A549 (cell line): ENCODE data around the gene UXS1. TPM values are rescaled to one million over a fixed set of nuclear protein-coding genes. Genes with fewer than 3 reads are reported as not detected.
A peak's percentile ranks its signal among the peaks of the same experiment; 100 is the strongest.

Experiments
- ATAC-seq, 2 experiments: fragments of 200-7000 bp in 1 of 2; fragments of >200 bp in 1 of 2; cut with Nextera tagmentation in 1 of 2; cut with Tn5 transposase in 1 of 2; 3 replicates each; pipeline versions ENCODE4 v1.8.0 to v1.9.1; 2018 to 2020; ENCODE audit warnings: mild to moderate bottlenecking in 1 of 2, moderate library complexity in 1 of 2
- CTCF ChIA-PET: fragments of 300-600 bp; sonication (Branson Sonifier 250); formaldehyde crosslinking; extraction: SDS; loops from one replicate; lab custom pipeline; 2021; ENCODE audit warnings: antibody characterized with exemption, inconsistent platforms; lab: Yijun Ruan, JAX
- POLR2A ChIA-PET: fragments of 350-600 bp; formaldehyde crosslinking; extraction: SDS; loops from one replicate; lab custom pipeline; 2021; ENCODE audit warnings: antibody characterized with exemption, inconsistent platforms; lab: Yijun Ruan, JAX
- DNase-seq, 2 experiments: peaks; one replicate each; pipeline versions ENCODE4 v3.0.0 to v3.0.0-alpha.2; 2011 to 2016; ENCODE audit warnings: low read depth in 1 of 2, low spot score in 1 of 2
- FAIRE-seq: peaks from 2 replicates; lab custom pipeline; 2011; peaks lifted over from hg19 to GRCh38; lab: Jason Lieb, UNC
- H3K27ac ChIP-seq, 2 experiments: fragments of >200 bp; sonication (Bioruptor Twin); formaldehyde crosslinking; 3 replicates each; pipeline ENCODE4 v1.5.1; 2016 to 2017
- H3K4me1 ChIP-seq: fragments of >200 bp; sonication (Bioruptor Twin); formaldehyde crosslinking; 3 replicates; pipeline ENCODE4 v1.6.1; 2016
- H3K4me2 ChIP-seq: fragments of >200 bp; sonication (Bioruptor Twin); formaldehyde crosslinking; 3 replicates; pipeline ENCODE4 v1.6.1; 2016
- H3K4me3 ChIP-seq: fragments of >200 bp; sonication (Bioruptor Twin); formaldehyde crosslinking; 3 replicates; pipeline ENCODE4 v1.5.1; 2016
- H3K9me3 ChIP-seq: fragments of >200 bp; sonication (Bioruptor Twin); formaldehyde crosslinking; 3 replicates; pipeline ENCODE4 v1.6.1; 2016
- CBX8 ChIP-seq: fragments of 200-600 bp; sonication (generic); IDR thresholded peaks from 2 replicates; pipeline ENCODE4 v1.6.1; 2016
- CTCF ChIP-seq: fragments of >200 bp; sonication (Bioruptor Twin); formaldehyde crosslinking; IDR thresholded peaks from 3 replicates; pipeline ENCODE4 v1.5.1; 2016
- EHMT2 ChIP-seq: fragments of 200-600 bp; sonication (generic); IDR thresholded peaks from 2 replicates; pipeline ENCODE4 v1.6.1; 2016; ENCODE audit warnings: antibody characterized with exemption, low read depth, mild to moderate bottlenecking, moderate library complexity
- FOSL2 ChIP-seq, 2 experiments: fragments of 450-650 bp in 1 of 2; fragments of >200 bp in 1 of 2; sonication (Bioruptor Twin) in 1 of 2; formaldehyde crosslinking; IDR thresholded peaks; 2 replicates each; pipeline versions ENCODE4 v1.5.0 to v1.6.1; 2016 to 2020; ENCODE audit warnings: mild to moderate bottlenecking in 1 of 2, moderate library complexity in 1 of 2
- FOXS1 ChIP-seq: fragments of 250-450 bp; sonication (Bioruptor Pico); IDR thresholded peaks from 2 replicates; pipeline ENCODE4 v1.5.0; 2020; ENCODE audit warnings: mild to moderate bottlenecking, moderate library complexity
- HDAC2 ChIP-seq: fragments of 200-600 bp; sonication (generic); IDR thresholded peaks from 2 replicates; pipeline ENCODE4 v1.6.1; 2016
- HEYL ChIP-seq: fragments of 250-450 bp; sonication (Bioruptor Pico); IDR thresholded peaks from 2 replicates; pipeline ENCODE4 v1.8.0; 2021; ENCODE audit warnings: mild to moderate bottlenecking, moderate library complexity
- HOXA7 ChIP-seq: fragments of 250-450 bp; sonication (Bioruptor Pico); IDR thresholded peaks from 2 replicates; pipeline ENCODE4 v1.5.0; 2020; ENCODE audit warnings: mild to moderate bottlenecking, moderate library complexity
- KDM1A ChIP-seq: fragments of 200-600 bp; sonication (generic); IDR thresholded peaks from 2 replicates; pipeline ENCODE4 v1.6.1; 2016; ENCODE audit warnings: low read depth, mild to moderate bottlenecking
- MAFK ChIP-seq: fragments of 450-650 bp; IDR thresholded peaks from 2 replicates; pipeline ENCODE4 v1.6.1; 2014; ENCODE audit not compliant: partially characterized antibody
- NPAS2 ChIP-seq: fragments of 250-450 bp; sonication (Bioruptor Pico); IDR thresholded peaks from 2 replicates; pipeline ENCODE4 v1.8.0; 2022; ENCODE audit warnings: mild to moderate bottlenecking, moderate library complexity, borderline replicate concordance
- PHF8 ChIP-seq: fragments of 200-600 bp; sonication (generic); IDR thresholded peaks from 2 replicates; pipeline ENCODE4 v1.6.1; 2016; ENCODE audit warnings: low read depth, mild to moderate bottlenecking, antibody characterized with exemption, moderate library complexity, borderline replicate concordance
- POLR2A ChIP-seq: IDR thresholded peaks from 2 replicates; pipeline ENCODE4 v1.6.1; 2012; ENCODE audit warnings: mild to moderate bottlenecking, low read length
- POLR2AphosphoS2 ChIP-seq: conservative IDR thresholded peaks from 2 replicates; pipeline ENCODE4 v1.6.1; 2012; ENCODE audit warnings: low read length, improper control_type of control experiment, inconsistent platforms
- REST ChIP-seq: fragments of 200-600 bp; sonication (generic); IDR thresholded peaks from 2 replicates; pipeline ENCODE4 v1.6.1; 2016; ENCODE audit warnings: antibody characterized with exemption, mild to moderate bottlenecking, moderate library complexity
- RFX5 ChIP-seq: fragments of 450-650 bp; IDR thresholded peaks from 2 replicates; pipeline ENCODE4 v1.7.1; 2014; ENCODE audit warnings: antibody characterized with exemption, mild to moderate bottlenecking, moderate library complexity
- RNF2 ChIP-seq: fragments of 200-600 bp; sonication (generic); IDR thresholded peaks from 2 replicates; pipeline ENCODE4 v1.6.1; 2016; ENCODE audit warnings: low read depth, mild to moderate bottlenecking, antibody characterized with exemption, moderate library complexity, borderline replicate concordance
- SMC3 ChIP-seq: fragments of >200 bp; sonication (Bioruptor Twin); formaldehyde crosslinking; IDR thresholded peaks from 3 replicates; pipeline ENCODE4 v1.6.1; 2018; ENCODE audit warnings: inconsistent platforms
- TP53 ChIP-seq: fragments of 250-450 bp; sonication (Bioruptor Pico); IDR thresholded peaks from 2 replicates; pipeline ENCODE4 v1.5.0; 2021; ENCODE audit warnings: mild to moderate bottlenecking, moderate library complexity
- ZSCAN20 ChIP-seq: fragments of 250-450 bp; sonication (Bioruptor Pico); IDR thresholded peaks from 2 replicates; pipeline ENCODE4 v1.8.0; 2022; ENCODE audit warnings: mild to moderate bottlenecking, moderate library complexity
- WGBS: methylation state at CpG from one replicate; pipeline ENCODE4 v1.1.6; 2017; ENCODE audit errors: missing lambda C conversion rate; 5-methylcytosine and 5-hydroxymethylcytosine counted together
- polyA plus RNA-seq, 4 experiments: library from polyadenylated mRNA; depleted of rRNA in 3 of 4; stranded (reverse); fragments of >200 nt; fragmentation: RNase III in 1 of 4; extraction: RNeasy Plus Mini Kit Qiagen cat#74134 plus additional on column Dnase treatment in 1 of 4; gene quantifications; 2 replicates in 3 of 4; 3 replicates in 1 of 4; pipeline ENCODE4 v1.2.3, GENCODE V29; 2011 to 2017

Gene UXS1
- polyA plus RNA-seq, 2 of the 4 experiments (the other 2 are of a cell fraction), result 50.5 to 53.2 TPM

- ChIA-PET CTCF (interaction anchor here (1.1 to 2.2 kb wide), 3 partner anchors 9 to 11 kb away, joined by 3 to 8 read pairs (median 3); no protein-coding TSS in a partner anchor), POLR2A (no interaction called here)
- Histone ChIP-seq H3K27ac (peak overlapping the region; percentile 40 to 78; a peak in 4 of 6 replicates), H3K4me1 (peaks cover 22% of the 10 kb centered on the region), H3K4me2 (peak overlapping the region; percentile 23; the same call in 2 of the 3 replicates), H3K4me3 (no peak overlapping the region), H3K9me3 (no peaks in the 10 kb centered on the region)
- WGBS, result 46% methylated on average over 2 of the region's 2 CpGs
- DNase-seq (peak; percentile 51 to 71), ATAC-seq (peak; percentile 74 to 79), FAIRE-seq (no peak)
- TF ChIP-seq PHF8, result no peak
- TF ChIP-seq MAFK, result peak; percentile 67
- no peak for TF ChIP-seq TP53 (CRISPR knock-in tag)
- TF ChIP-seq REST, result no peak
- no peak for TF ChIP-seq CBX8
- TF ChIP-seq FOXS1, result no peak
- TF ChIP-seq RNF2, result no peak
- TF ChIP-seq EHMT2, result no peak
- no peak for TF ChIP-seq ZSCAN20 (CRISPR knock-in tag)
- TF ChIP-seq FOSL2 (IDR thresholded peaks at IDR 0.05), result no peak
- peak; percentile 48 for TF ChIP-seq FOSL2 (CRISPR knock-in tag; IDR thresholded peaks at IDR 0.05)
- no peak for TF ChIP-seq HEYL (CRISPR knock-in tag)
- no peak for TF ChIP-seq POLR2AphosphoS2
- no peak for TF ChIP-seq NPAS2 (CRISPR knock-in tag)
Measured at GRCh38 chr2:106115250-106115649, 78.9 kb downstream of the UXS1 start.

- H3K4me1 ChIP-seq, result peaks cover 22% of the 10 kb centered on the region
- FAIRE-seq (no peak), DNase-seq (no peak), ATAC-seq (no peak)
- TF ChIP-seq FOXS1 (no peak), FOSL2 (IDR thresholded peaks at IDR 0.05) (no peak), FOSL2 (CRISPR knock-in tag; IDR thresholded peaks at IDR 0.05) (no peak), POLR2A (no peak)
- peak overlapping the region in 1 of 2 experiments; percentile 78; a peak in 1 of 6 replicates for H3K27ac ChIP-seq
- no peak overlapping the region for H3K4me2 ChIP-seq
- H3K4me3 ChIP-seq, result no peak overlapping the region
- WGBS, result 98% methylated on average over 4 of the region's 4 CpGs
- no peaks in the 10 kb centered on the region for H3K9me3 ChIP-seq
- ChIA-PET POLR2A (no interaction called here), CTCF (interaction anchor here (1.0 kb wide), 1 partner anchor 9 kb away, joined by 4 read pairs; no protein-coding TSS in a partner anchor)
Measured at GRCh38 chr2:106114166-106114565, 79.9 kb downstream of the UXS1 start.

GRCh38 chr2:106113361-106113966, 80.6 kb downstream of the UXS1 start:
- CTCF ChIA-PET, result no interaction called here

More at GRCh38 chr2:106113361-106113966, 80.6 kb downstream of the UXS1 start:
- DNase-seq, result no peak
- Histone ChIP-seq H3K27ac (0 out of 6 replicates have a peak overlapping the region, but pooled peaks of 1 of the 2 experiments have one; percentile 15), H3K4me3 (no peak overlapping the region), H3K4me2 (no peak overlapping the region), H3K9me3 (no peaks in the 10 kb centered on the region), H3K4me1 (peaks cover 22% of the 10 kb centered on the region)
- TF ChIP-seq CTCF, result no peak
- TF ChIP-seq TP53 (CRISPR knock-in tag), result no peak
- no peak for TF ChIP-seq HEYL (CRISPR knock-in tag)
- TF ChIP-seq POLR2A, result no peak
- no peak for TF ChIP-seq HOXA7
- TF ChIP-seq HDAC2, result no peak
- no peak for TF ChIP-seq SMC3
- TF ChIP-seq RFX5, result no peak
- no peak for TF ChIP-seq KDM1A
- POLR2A ChIA-PET, result no interaction called here
- no peak for FAIRE-seq
- no peak for ATAC-seq
- WGBS, result 91% methylated on average over 13 of the region's 13 CpGs
